ENCODE results near the gene HSF5.

GRCh38 chr17:58382108-58382871 is 105.9 kb downstream of the HSF5 start:
- TF ChIP-seq CTCF (IDR thresholded peaks at IDR 0.05; ENCODE audit: low read depth, low read length) (no peak), POLR2A (IDR thresholded peaks at IDR 0.05; ENCODE audit: extremely low read depth, insufficient read length) (no peak)

Measured in NB4 (cell line).